OCI-LY1 (cell line): ENCODE measurements around the gene HNRNPAB.

Experiments
- H2AFZ ChIP-seq: fragments of 200-600 bp; sonication (generic), shearing (Covaris generic); 2 replicates; pipeline ENCODE4 v1.6.0; 2014; ENCODE audit warnings: antibody characterized with exemption, mild to moderate bottlenecking, low read length
- H3F3A ChIP-seq: fragments of 200-600 bp; sonication (generic), shearing (Covaris generic); 2 replicates; pipeline ENCODE4 v1.6.0; 2014; ENCODE audit warnings: mild to moderate bottlenecking, antibody characterized with exemption, low read length, moderate library complexity; ENCODE audit not compliant: insufficient read depth
- H3K27ac ChIP-seq: fragments of 200-600 bp; sonication (generic); 2 replicates; pipeline ENCODE4 v1.5.1; 2014; ENCODE audit warnings: low read length, mixed run types, mild to moderate bottlenecking, low read depth; ENCODE audit not compliant: poor library complexity, severe bottlenecking
- H3K27me3 ChIP-seq: fragments of 200-600 bp; sonication (generic); 2 replicates; pipeline ENCODE4 v1.6.0; 2014; ENCODE audit warnings: antibody characterized with exemption, mild to moderate bottlenecking, low read length, moderate library complexity; ENCODE audit not compliant: insufficient read depth
- H3K36me3 ChIP-seq: fragments of 200-600 bp; sonication (generic); 2 replicates; pipeline ENCODE4 v1.6.1; 2014; ENCODE audit warnings: mild to moderate bottlenecking, antibody characterized with exemption, low read length, moderate library complexity, mixed read lengths; ENCODE audit not compliant: insufficient read depth
- H3K4me1 ChIP-seq: fragments of 200-600 bp; sonication (generic); 2 replicates; pipeline ENCODE4 v1.5.1; 2014; ENCODE audit warnings: mild to moderate bottlenecking, low read length, moderate library complexity; ENCODE audit not compliant: insufficient read depth, severe bottlenecking
- H3K4me2 ChIP-seq: fragments of 200-600 bp; sonication (generic), shearing (Covaris generic); 2 replicates; pipeline ENCODE4 v1.6.1; 2014; ENCODE audit warnings: low read length
- H3K4me3 ChIP-seq: fragments of 200-600 bp; sonication (generic); 2 replicates; pipeline ENCODE4 v1.5.1; 2014; ENCODE audit warnings: low read length, low read depth, mild to moderate bottlenecking, mixed read lengths; ENCODE audit not compliant: poor library complexity, severe bottlenecking
- H3K79me2 ChIP-seq: fragments of 200-600 bp; shearing (Covaris generic); 2 replicates; pipeline ENCODE4 v1.6.1; 2016; ENCODE audit warnings: mixed run types, low read length, mixed read lengths; ENCODE audit not compliant: insufficient read depth
- H3K9ac ChIP-seq: fragments of 200-600 bp; sonication (generic), shearing (Covaris generic); 2 replicates; pipeline ENCODE4 v1.6.1; 2014; ENCODE audit warnings: mild to moderate bottlenecking, low read length, mixed read lengths
- H3K9me2 ChIP-seq: fragments of 200-600 bp; sonication (generic), shearing (Covaris generic); 2 replicates; pipeline ENCODE4 v1.6.1; 2014; ENCODE audit warnings: low read depth, mild to moderate bottlenecking, low read length, mixed read lengths
- H3K9me3 ChIP-seq: fragments of 200-600 bp; shearing (Covaris generic); 2 replicates; pipeline ENCODE4 v1.6.1; 2014; ENCODE audit warnings: low read length, mixed read lengths
- H4K20me1 ChIP-seq: fragments of 200-600 bp; sonication (generic), shearing (Covaris generic); 2 replicates; pipeline ENCODE4 v1.6.0; 2016; ENCODE audit warnings: mild to moderate bottlenecking, low read length; ENCODE audit not compliant: insufficient read depth
- EZH2 ChIP-seq: fragments of 200-600 bp; sonication (generic), shearing (Covaris generic); IDR thresholded peaks from 2 replicates; pipeline ENCODE4 v1.8.0; 2017; ENCODE audit warnings: borderline replicate concordance, mixed run types, mild to moderate bottlenecking, antibody characterized with exemption, low read length, moderate library complexity, mixed read lengths
- TF ChIP-seq, protein P1 (sequence below): fragments of 200-600 bp; sonication (generic), shearing (Covaris generic); IDR thresholded peaks from 2 replicates; pipeline ENCODE4 v1.5.1; 2017; ENCODE audit warnings: mild to moderate bottlenecking, antibody characterized with exemption, low read length, moderate library complexity, mixed read lengths

The HNRNPAB gene

DNA sequence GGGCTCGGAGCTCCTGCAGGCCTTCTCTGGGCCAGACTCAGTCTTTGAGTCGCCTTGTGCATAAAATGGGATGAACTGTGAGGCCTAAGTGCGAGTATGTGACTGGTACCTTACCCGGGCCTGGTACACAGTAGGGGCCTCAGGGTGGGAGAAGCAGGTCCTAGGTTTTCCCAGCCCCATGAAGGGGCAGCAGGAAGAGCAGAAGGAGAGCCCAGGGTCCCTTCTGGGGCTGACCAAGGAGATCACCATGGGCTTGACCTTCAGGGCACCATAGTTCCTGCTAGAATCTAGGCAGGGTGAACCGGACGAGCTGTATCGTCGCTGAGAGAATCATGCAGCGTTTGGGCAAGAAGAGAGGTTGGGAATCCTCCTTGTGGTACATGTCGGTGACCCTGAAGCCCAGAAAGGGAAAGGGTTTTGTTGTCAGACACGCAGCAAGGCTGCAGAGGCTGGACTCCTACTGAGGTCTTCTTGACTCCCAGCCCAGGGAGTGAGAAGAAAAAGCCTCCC is 28.6 kb downstream of the HNRNPAB start:
- H3K4me2 ChIP-seq, result peak overlapping the region; percentile 94
- no peak for TF ChIP-seq EZH2
- TF ChIP-seq, protein P1, sequence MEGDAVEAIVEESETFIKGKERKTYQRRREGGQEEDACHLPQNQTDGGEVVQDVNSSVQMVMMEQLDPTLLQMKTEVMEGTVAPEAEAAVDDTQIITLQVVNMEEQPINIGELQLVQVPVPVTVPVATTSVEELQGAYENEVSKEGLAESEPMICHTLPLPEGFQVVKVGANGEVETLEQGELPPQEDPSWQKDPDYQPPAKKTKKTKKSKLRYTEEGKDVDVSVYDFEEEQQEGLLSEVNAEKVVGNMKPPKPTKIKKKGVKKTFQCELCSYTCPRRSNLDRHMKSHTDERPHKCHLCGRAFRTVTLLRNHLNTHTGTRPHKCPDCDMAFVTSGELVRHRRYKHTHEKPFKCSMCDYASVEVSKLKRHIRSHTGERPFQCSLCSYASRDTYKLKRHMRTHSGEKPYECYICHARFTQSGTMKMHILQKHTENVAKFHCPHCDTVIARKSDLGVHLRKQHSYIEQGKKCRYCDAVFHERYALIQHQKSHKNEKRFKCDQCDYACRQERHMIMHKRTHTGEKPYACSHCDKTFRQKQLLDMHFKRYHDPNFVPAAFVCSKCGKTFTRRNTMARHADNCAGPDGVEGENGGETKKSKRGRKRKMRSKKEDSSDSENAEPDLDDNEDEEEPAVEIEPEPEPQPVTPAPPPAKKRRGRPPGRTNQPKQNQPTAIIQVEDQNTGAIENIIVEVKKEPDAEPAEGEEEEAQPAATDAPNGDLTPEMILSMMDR, result no peak

GRCh38 chr5:178234121-178234749 is 29.9 kb downstream of the HNRNPAB start:
- Histone ChIP-seq H3K4me3 (no peak overlapping the region), H3K4me2 (no peak overlapping the region), H3K27ac (no peak overlapping the region), H4K20me1 (no peaks in the 10 kb centered on the region), H3K9me2 (no peaks in the 10 kb centered on the region), H3K9me3 (no peaks in the 10 kb centered on the region), H3K27me3 (no peaks in the 10 kb centered on the region), H3K79me2 (peaks cover 7% of the 10 kb centered on the region), H3F3A (0 out of 2 replicates have a peak, but pooled peaks cover 3% of the 10 kb centered on the region), H3K9ac (no peak overlapping the region), H3K4me1 (peaks cover 27% of the 10 kb centered on the region), H3K36me3 (peaks cover 22% of the 10 kb centered on the region), H2AFZ (no peak overlapping the region)
- TF ChIP-seq EZH2, result no peak
- TF ChIP-seq, protein P1, result no peak

More for the DNA sequence above, 28.6 kb downstream of the HNRNPAB start:
- H3F3A ChIP-seq, result 0 out of 2 replicates have a peak, but pooled peaks cover 3% of the 10 kb centered on the region
- peaks cover 34% of the 10 kb centered on the region for H3K36me3 ChIP-seq
- no peaks in the 10 kb centered on the region for H3K9me2 ChIP-seq
- H3K27me3 ChIP-seq, result no peaks in the 10 kb centered on the region
- peak overlapping the region; percentile 99 for H3K4me3 ChIP-seq
- H3K4me1 ChIP-seq, result peaks cover 20% of the 10 kb centered on the region
- peak overlapping the region; percentile 37 for H3K27ac ChIP-seq
- 0 out of 2 replicates have a peak overlapping the region, but pooled peaks have one; percentile 2 for H2AFZ ChIP-seq
- peak overlapping the region; percentile 99 for H3K9ac ChIP-seq
- no peaks in the 10 kb centered on the region for H3K9me3 ChIP-seq
- H3K79me2 ChIP-seq, result peaks cover 7% of the 10 kb centered on the region
- no peaks in the 10 kb centered on the region for H4K20me1 ChIP-seq

- Histone ChIP-seq H3K4me1 (peaks cover 31% of the 10 kb centered on the region), H3K79me2 (peaks cover 7% of the 10 kb centered on the region), H3K36me3 (peaks cover 14% of the 10 kb centered on the region), H3K27ac (no peak overlapping the region), H3K9me3 (no peaks in the 10 kb centered on the region), H3K27me3 (no peaks in the 10 kb centered on the region), H2AFZ (no peak overlapping the region), H3K9me2 (no peaks in the 10 kb centered on the region), H3K4me2 (no peak overlapping the region), H3K4me3 (no peak overlapping the region), H3F3A (0 out of 2 replicates have a peak, but pooled peaks cover 3% of the 10 kb centered on the region), H4K20me1 (no peaks in the 10 kb centered on the region), H3K9ac (no peak overlapping the region)
- no peak for TF ChIP-seq EZH2
- TF ChIP-seq, protein P1, result peak; percentile 87
Measured at GRCh38 chr5:178234750-178235587, 30.6 kb downstream of the HNRNPAB start.
